ENCODE results near the gene PDE4B. TPM values are rescaled to one million over a fixed set of nuclear protein-coding genes. Genes with fewer than 3 reads are reported as not detected.

The PDE4B gene
- total RNA-seq, 4 donors from 2014 or later = 3.7 to 16.6 (median 5.1) TPM

- no peaks in the 10 kb centered on the region for H3K9me3 ChIP-seq
- no peak overlapping the region for H3K4me3 ChIP-seq
- no peaks in the 10 kb centered on the region for H3K4me1 ChIP-seq
- H3K27ac ChIP-seq (replicated peaks in 1 of 4) = no peak overlapping the region
- no peaks in the 10 kb centered on the region for H3K36me3 ChIP-seq
- no peaks in the 10 kb centered on the region for H3K27me3 ChIP-seq
- WGBS = 95% methylated on average over 3 of the region's 3 CpGs
- intact Hi-C loops (cut with DNase I) = no loop called here
- TF ChIP-seq POLR2AphosphoS5 (IDR thresholded peaks at IDR 0.05) = no peak
- no peak for TF ChIP-seq EP300 (IDR thresholded peaks at IDR 0.05)
- TF ChIP-seq POLR2A (IDR thresholded peaks at IDR 0.05; ENCODE audit: low read depth) = no peak
- TF ChIP-seq CTCF (IDR thresholded peaks at IDR 0.05) = no peak
- DNase-seq (ENCODE audit: extremely low spot score) = no peak
Measured at GRCh38 chr1:65991694-65992093, 199.0 kb downstream of the PDE4B start.

GRCh38 chr1:65992165-65992821 is 199.6 kb downstream of the PDE4B start:
- 61% methylated on average over 6 of the region's 6 CpGs for WGBS
- Histone ChIP-seq H3K4me1 (no peaks in the 10 kb centered on the region), H3K27me3 (no peaks in the 10 kb centered on the region), H3K9me3 (no peaks in the 10 kb centered on the region), H3K4me3 (no peak overlapping the region), H3K27ac (replicated peaks in 1 of 4) (no peak overlapping the region), H3K36me3 (no peaks in the 10 kb centered on the region)
- TF ChIP-seq EP300 (IDR thresholded peaks at IDR 0.05) = no peak
- TF ChIP-seq CTCF (IDR thresholded peaks at IDR 0.05) = no peak
- TF ChIP-seq POLR2AphosphoS5 (IDR thresholded peaks at IDR 0.05) = no peak
- TF ChIP-seq POLR2A (IDR thresholded peaks at IDR 0.05; ENCODE audit: low read depth) = no peak
- intact Hi-C loops (cut with DNase I) = no loop called here
- DNase-seq (ENCODE audit: extremely low spot score) = no peak

GRCh38 chr1:65992831-65993271 is 200.2 kb downstream of the PDE4B start:
- TF ChIP-seq POLR2AphosphoS5 (IDR thresholded peaks at IDR 0.05) = no peak
- no peak for TF ChIP-seq EP300 (IDR thresholded peaks at IDR 0.05)
- TF ChIP-seq POLR2A (IDR thresholded peaks at IDR 0.05; ENCODE audit: low read depth) = no peak
- TF ChIP-seq CTCF (IDR thresholded peaks at IDR 0.05) = no peak
- Histone ChIP-seq H3K4me3 (peak overlapping the region in 1 of 4 donors; percentile 5), H3K27ac (replicated peaks in 1 of 4) (no peak overlapping the region), H3K4me1 (no peaks in the 10 kb centered on the region), H3K9me3 (no peaks in the 10 kb centered on the region), H3K27me3 (no peaks in the 10 kb centered on the region), H3K36me3 (no peaks in the 10 kb centered on the region)
- intact Hi-C loops (cut with DNase I) = no loop called here
- WGBS = 80% methylated on average over 7 of the region's 7 CpGs
- DNase-seq (ENCODE audit: extremely low spot score) = no peak

- no peak for DNase-seq (ENCODE audit: extremely low spot score)
- Histone ChIP-seq H3K27ac (replicated peaks in 1 of 4) (no peak overlapping the region), H3K27me3 (no peaks in the 10 kb centered on the region), H3K9me3 (no peaks in the 10 kb centered on the region), H3K36me3 (no peaks in the 10 kb centered on the region), H3K4me3 (no peak overlapping the region), H3K4me1 (no peaks in the 10 kb centered on the region)
- intact Hi-C loops (cut with DNase I) = no loop called here
- WGBS = 69% methylated on average over 2 of the region's 2 CpGs
- TF ChIP-seq POLR2AphosphoS5 (IDR thresholded peaks at IDR 0.05) (no peak), EP300 (IDR thresholded peaks at IDR 0.05) (no peak), CTCF (IDR thresholded peaks at IDR 0.05) (no peak), POLR2A (IDR thresholded peaks at IDR 0.05; ENCODE audit: low read depth) (no peak)
Measured at GRCh38 chr1:65994223-65994622, 201.5 kb downstream of the PDE4B start.

- H3K9me3 ChIP-seq = no peaks in the 10 kb centered on the region
- H3K4me3 ChIP-seq = no peak overlapping the region
- no peak for DNase-seq (ENCODE audit: extremely low spot score)
- H3K36me3 ChIP-seq = no peaks in the 10 kb centered on the region
- no peaks in the 10 kb centered on the region for H3K4me1 ChIP-seq
- H3K27me3 ChIP-seq = no peaks in the 10 kb centered on the region
- no peak for TF ChIP-seq POLR2AphosphoS5 (IDR thresholded peaks at IDR 0.05)
- no peak for TF ChIP-seq POLR2A (IDR thresholded peaks at IDR 0.05; ENCODE audit: low read depth)
- TF ChIP-seq EP300 (IDR thresholded peaks at IDR 0.05) = no peak
- TF ChIP-seq CTCF (IDR thresholded peaks at IDR 0.05) = no peak
- intact Hi-C loops (cut with DNase I) = no loop called here
- 55% methylated on average over 6 of the region's 6 CpGs for WGBS
- no peak overlapping the region for H3K27ac ChIP-seq (replicated peaks in 1 of 4)
Measured at GRCh38 chr1:65995336-65995735, 202.6 kb downstream of the PDE4B start.

All from esophagus muscularis mucosa (tissue), 4 donors.